A549 treated with Mapracorat at 1 μM for 4 hours (cell line): ENCODE results near the gene C1QL1. TPM values are rescaled to one million over a fixed set of nuclear protein-coding genes. Genes with fewer than 3 reads are reported as not detected.

ENCODE experiments used
- total RNA-seq: library from RNA; stranded (reverse); fragments of 200-300 nt; extraction: Qiagen RNA extraction; gene quantifications from 5 replicates; pipeline ENCODE4 v1.2.3, GENCODE V29; 2022

The C1QL1 gene
- total RNA-seq = 16.2 to 33.3 TPM (median 28.4 TPM) in 5 replicates

GRCh38 chr17:44968225-44969143 lies at the start of gene C1QL1:
TSS of gene C1QL1 (minus strand) at chr17:44968303. CDS start at chr17:44968048, 255 bp downstream.

GRCh38 chr17:44947461-44948314 lies 20.4 kb downstream of the C1QL1 start, which contains the start of gene KIF18B:
TSS of gene KIF18B (minus strand) at chr17:44947773. CDS start at chr17:44936344, 11,429 bp downstream.

GRCh38 chr17:44915321-44915726 lies 52.8 kb downstream of the C1QL1 start, which contains the start of gene GFAP:
TSS of gene GFAP (minus strand) at chr17:44915500. CDS start at chr17:44915486, 14 bp downstream.

Other genes with a start within 250 kb of the C1QL1 start
- gene ADAM11, start 209.3 kb downstream of the C1QL1 start, total RNA-seq = 1.5 to 2.3 TPM (median 2.0 TPM) in 5 replicates
- 24.2 to 32.0 TPM (median 27.0 TPM) in 5 replicates for gene GJC1, start 138.0 kb downstream of the C1QL1 start, total RNA-seq
- gene HIGD1B, start 120.4 kb downstream of the C1QL1 start, total RNA-seq = not detected in 5 replicates
- 139 to 151 TPM (median 147 TPM) in 5 replicates for gene EFTUD2, start 68.9 kb downstream of the C1QL1 start, total RNA-seq
- 0.27 to 1.1 TPM (median 0.67 TPM) in 5 replicates for gene GFAP, start 52.8 kb downstream of the C1QL1 start, total RNA-seq
- 27.3 to 41.2 TPM (median 39.2 TPM) in 5 replicates for gene KIF18B, start 20.5 kb downstream of the C1QL1 start, total RNA-seq
- 14.5 to 19.0 TPM (median 18.0 TPM) in 5 replicates for gene DCAKD, start 83.3 kb upstream of the C1QL1 start, total RNA-seq
- gene NMT1, start 93.0 kb upstream of the C1QL1 start, total RNA-seq = 174 to 303 TPM (median 184 TPM) in 5 replicates
- 148 to 196 TPM (median 180 TPM) in 5 replicates for gene PLCD3, start 164.2 kb upstream of the C1QL1 start, total RNA-seq
- 6.0 to 8.5 TPM (median 8.2 TPM) in 5 replicates for gene ACBD4, start 167.4 kb upstream of the C1QL1 start, total RNA-seq
- 40.6 to 48.2 TPM (median 43.3 TPM) in 5 replicates for gene HEXIM1, start 180.2 kb upstream of the C1QL1 start, total RNA-seq
- 12.6 to 19.7 TPM (median 13.9 TPM) in 5 replicates for gene HEXIM2, start 193.6 kb upstream of the C1QL1 start, total RNA-seq